Liver (tissue), 3 donors: ENCODE measurements around the gene CYP2W1.

Experiments
- ATF3 ChIP-seq: IDR thresholded peaks from 2 replicates; pipeline ENCODE4 v1.6.1; 2016; ENCODE audit warnings: antibody characterized with exemption
- CTCF ChIP-seq: fragments of 150-350 bp; IDR thresholded peaks from 2 replicates; pipeline ENCODE4 v1.5.1; 2017; ENCODE audit warnings: improper control_type of control experiment, low read depth, low read length; ENCODE audit not compliant: missing input control
- FOXA1 ChIP-seq: IDR thresholded peaks from 2 replicates; pipeline ENCODE4 v1.6.1; 2016; ENCODE audit warnings: antibody characterized with exemption
- SP1 ChIP-seq: IDR thresholded peaks from 2 replicates; pipeline ENCODE4 v1.6.1; 2018; ENCODE audit warnings: antibody characterized with exemption, mild to moderate bottlenecking
- TAF1 ChIP-seq: conservative IDR thresholded peaks from 2 replicates; pipeline ENCODE4 v1.6.1; 2016; ENCODE audit warnings: antibody characterized with exemption, mild to moderate bottlenecking
- TF ChIP-seq, protein P1 (sequence below): IDR thresholded peaks from 2 replicates; pipeline ENCODE4 v1.6.1; 2016; ENCODE audit warnings: antibody characterized with exemption, mild to moderate bottlenecking
- donor health status: healthy.
- donor health status: healthy.

GRCh38 chr7:990352-990932 lies 7.5 kb downstream of the CYP2W1 start:
- no peak for TF ChIP-seq CTCF
- no peak for TF ChIP-seq ATF3
- no peak for TF ChIP-seq SP1
- TF ChIP-seq FOXA1: no peak
- TF ChIP-seq, protein P1, sequence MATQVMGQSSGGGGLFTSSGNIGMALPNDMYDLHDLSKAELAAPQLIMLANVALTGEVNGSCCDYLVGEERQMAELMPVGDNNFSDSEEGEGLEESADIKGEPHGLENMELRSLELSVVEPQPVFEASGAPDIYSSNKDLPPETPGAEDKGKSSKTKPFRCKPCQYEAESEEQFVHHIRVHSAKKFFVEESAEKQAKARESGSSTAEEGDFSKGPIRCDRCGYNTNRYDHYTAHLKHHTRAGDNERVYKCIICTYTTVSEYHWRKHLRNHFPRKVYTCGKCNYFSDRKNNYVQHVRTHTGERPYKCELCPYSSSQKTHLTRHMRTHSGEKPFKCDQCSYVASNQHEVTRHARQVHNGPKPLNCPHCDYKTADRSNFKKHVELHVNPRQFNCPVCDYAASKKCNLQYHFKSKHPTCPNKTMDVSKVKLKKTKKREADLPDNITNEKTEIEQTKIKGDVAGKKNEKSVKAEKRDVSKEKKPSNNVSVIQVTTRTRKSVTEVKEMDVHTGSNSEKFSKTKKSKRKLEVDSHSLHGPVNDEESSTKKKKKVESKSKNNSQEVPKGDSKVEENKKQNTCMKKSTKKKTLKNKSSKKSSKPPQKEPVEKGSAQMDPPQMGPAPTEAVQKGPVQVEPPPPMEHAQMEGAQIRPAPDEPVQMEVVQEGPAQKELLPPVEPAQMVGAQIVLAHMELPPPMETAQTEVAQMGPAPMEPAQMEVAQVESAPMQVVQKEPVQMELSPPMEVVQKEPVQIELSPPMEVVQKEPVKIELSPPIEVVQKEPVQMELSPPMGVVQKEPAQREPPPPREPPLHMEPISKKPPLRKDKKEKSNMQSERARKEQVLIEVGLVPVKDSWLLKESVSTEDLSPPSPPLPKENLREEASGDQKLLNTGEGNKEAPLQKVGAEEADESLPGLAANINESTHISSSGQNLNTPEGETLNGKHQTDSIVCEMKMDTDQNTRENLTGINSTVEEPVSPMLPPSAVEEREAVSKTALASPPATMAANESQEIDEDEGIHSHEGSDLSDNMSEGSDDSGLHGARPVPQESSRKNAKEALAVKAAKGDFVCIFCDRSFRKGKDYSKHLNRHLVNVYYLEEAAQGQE: no peak
- no peak for TF ChIP-seq TAF1
